Activated T-cell treated with anti-CD3 and anti-CD28 coated beads, Interleukin-2, amount 50 U/mL, for 4 hours (primary cell): ENCODE data around the gene PRSS53. TPM values are rescaled to one million over a fixed set of nuclear protein-coding genes. Genes with fewer than 3 reads are reported as not detected.

Source experiments
- ATAC-seq, 2 donors: fragments of 200-7000 bp; cut with Tn5 transposase; one replicate each; pipeline ENCODE4 v1.10.0; 2021
- DNase-seq: peaks from one replicate; pipeline ENCODE4 v3.0.0-alpha.2; 2020
- H3K27me3 Mint-ChIP-seq: one replicate; pipeline ENCODE4 v1.8.0; 2021; ENCODE audit warnings: low read depth, mixed read lengths
- H3K36me3 Mint-ChIP-seq: one replicate; pipeline ENCODE4 v1.8.0; 2022; ENCODE audit warnings: mixed read lengths; ENCODE audit not compliant: insufficient read depth
- H3K4me1 Mint-ChIP-seq: one replicate; pipeline ENCODE4 v1.8.0; 2021; ENCODE audit warnings: low read depth, mixed read lengths
- H3K4me3 Mint-ChIP-seq: one replicate; pipeline ENCODE4 v1.8.0; 2021; ENCODE audit warnings: mild to moderate bottlenecking, moderate library complexity, mixed read lengths
- H3K9me3 Mint-ChIP-seq: one replicate; pipeline ENCODE4 v1.8.0; 2021; ENCODE audit warnings: mixed read lengths
- total RNA-seq, 3 donors: library from RNA; stranded (reverse); gene quantifications; one replicate each; pipeline ENCODE4 v1.2.1, GENCODE V29; 2021

Gene PRSS53
- total RNA-seq, 3 donors from 2014 or later: 4.6 to 5.6 (median 4.9) TPM

- Mint-ChIP-seq H3K36me3 (peaks cover 19% of the 10 kb centered on the region), H3K9me3 (no peaks in the 10 kb centered on the region), H3K4me3 (no peak overlapping the region), H3K4me1 (no peaks in the 10 kb centered on the region), H3K27me3 (no peaks in the 10 kb centered on the region)
- DNase-seq: no peak
- no peak for ATAC-seq
Observed at GRCh38 chr16:31129568-31130335, 41.0 kb upstream of the PRSS53 start.

GRCh38 chr16:31128711-31129567 lies 40.2 kb upstream of the PRSS53 start:
- no peak for DNase-seq
- no peak for ATAC-seq
- Mint-ChIP-seq H3K4me3 (no peak overlapping the region), H3K9me3 (no peaks in the 10 kb centered on the region), H3K36me3 (peaks cover 19% of the 10 kb centered on the region), H3K4me1 (no peaks in the 10 kb centered on the region), H3K27me3 (no peaks in the 10 kb centered on the region)

- DNase-seq: no peak
- Mint-ChIP-seq H3K4me1 (no peaks in the 10 kb centered on the region), H3K4me3 (no peak overlapping the region), H3K36me3 (peaks cover 22% of the 10 kb centered on the region), H3K9me3 (no peaks in the 10 kb centered on the region), H3K27me3 (no peaks in the 10 kb centered on the region)
- no peak for ATAC-seq
Observed at GRCh38 chr16:31127182-31127581, 38.4 kb upstream of the PRSS53 start.

- Mint-ChIP-seq H3K4me1 (no peaks in the 10 kb centered on the region), H3K4me3 (no peak overlapping the region), H3K9me3 (no peaks in the 10 kb centered on the region), H3K36me3 (peaks cover 24% of the 10 kb centered on the region), H3K27me3 (no peaks in the 10 kb centered on the region)
- DNase-seq: no peak
- ATAC-seq: no peak
Observed at GRCh38 chr16:31125844-31126243, 37.1 kb upstream of the PRSS53 start.

GRCh38 chr16:31120129-31120528 lies 31.4 kb upstream of the PRSS53 start:
- Mint-ChIP-seq H3K27me3 (no peaks in the 10 kb centered on the region), H3K4me1 (peaks cover 15% of the 10 kb centered on the region), H3K36me3 (peaks cover 17% of the 10 kb centered on the region), H3K4me3 (no peak overlapping the region), H3K9me3 (no peaks in the 10 kb centered on the region)
- DNase-seq (no peak), ATAC-seq (no peak)

- no peaks in the 10 kb centered on the region for H3K27me3 Mint-ChIP-seq
- DNase-seq (no peak), ATAC-seq (no peak)
- H3K36me3 Mint-ChIP-seq: peaks cover 17% of the 10 kb centered on the region
- peaks cover 16% of the 10 kb centered on the region for H3K4me1 Mint-ChIP-seq
- peak overlapping the region; percentile 88 for H3K4me3 Mint-ChIP-seq
- H3K9me3 Mint-ChIP-seq: no peaks in the 10 kb centered on the region
Observed at GRCh38 chr16:31118223-31119155, 29.7 kb upstream of the PRSS53 start.

- ATAC-seq: peak; percentile 94 to 96
- Mint-ChIP-seq H3K9me3 (no peaks in the 10 kb centered on the region), H3K4me3 (peak within 1 kb of the TSS; percentile 88), H3K4me1 (peaks cover 16% of the 10 kb centered on the region), H3K27me3 (no peaks in the 10 kb centered on the region), H3K36me3 (peaks cover 19% of the 10 kb centered on the region)
- DNase-seq: peak; percentile 95
Observed at GRCh38 chr16:31117384-31118222, 28.9 kb upstream of the PRSS53 start, which contains the start of gene KAT8. TSS of gene KAT8 (plus strand) at chr16:31117664. CDS start at chr16:31117682, 18 bp downstream.

GRCh38 chr16:31114468-31114867 lies 25.7 kb upstream of the PRSS53 start:
- peaks cover 15% of the 10 kb centered on the region for H3K36me3 Mint-ChIP-seq
- no peak overlapping the region for H3K4me3 Mint-ChIP-seq
- ATAC-seq: no peak

GRCh38 chr16:31113121-31114120 lies 24.7 kb upstream of the PRSS53 start:
- Mint-ChIP-seq H3K4me3 (no peak overlapping the region), H3K36me3 (peaks cover 14% of the 10 kb centered on the region), H3K4me1 (peaks cover 12% of the 10 kb centered on the region), H3K9me3 (no peaks in the 10 kb centered on the region), H3K27me3 (no peaks in the 10 kb centered on the region)
- ATAC-seq (no peak), DNase-seq (no peak)

More at GRCh38 chr16:31114468-31114867, 25.7 kb upstream of the PRSS53 start:
- Mint-ChIP-seq H3K4me1 (peaks cover 18% of the 10 kb centered on the region), H3K9me3 (no peaks in the 10 kb centered on the region), H3K27me3 (no peaks in the 10 kb centered on the region)
- no peak for DNase-seq

GRCh38 chr16:31112711-31113110 lies 24.0 kb upstream of the PRSS53 start:
- Mint-ChIP-seq H3K9me3 (no peaks in the 10 kb centered on the region), H3K4me3 (no peak overlapping the region), H3K27me3 (no peaks in the 10 kb centered on the region), H3K4me1 (peaks cover 10% of the 10 kb centered on the region), H3K36me3 (peaks cover 13% of the 10 kb centered on the region)
- no peak for DNase-seq
- ATAC-seq: no peak

- ATAC-seq: no peak
- H3K4me1 Mint-ChIP-seq: peaks cover 14% of the 10 kb centered on the region
- H3K9me3 Mint-ChIP-seq: no peaks in the 10 kb centered on the region
Observed at GRCh38 chr16:31111881-31112466, 23.2 kb upstream of the PRSS53 start.

More at GRCh38 chr16:31111881-31112466, 23.2 kb upstream of the PRSS53 start:
- Mint-ChIP-seq H3K27me3 (no peaks in the 10 kb centered on the region), H3K4me3 (no peak overlapping the region), H3K36me3 (peaks cover 13% of the 10 kb centered on the region)
- no peak for DNase-seq
